Calu3 (cell line): ENCODE measurements around the gene HRK. TPM values are rescaled to one million over a fixed set of nuclear protein-coding genes. Genes with fewer than 3 reads are reported as not detected.

ENCODE experiments used
- BruUV-seq: library from RNA; stranded (reverse); fragments of 400-500 nt; replicated peaks from 2 replicates; lab custom pipeline; 2021; lab: Mats Ljungman, UMichigan
- CTCF ChIA-PET: fragments of 300-600 bp; sonication (Branson Sonifier 250); formaldehyde crosslinking; loops from one replicate; lab custom pipeline; 2022; ENCODE audit warnings: antibody characterized with exemption; lab: Charles Lee
- DNase-seq: peaks from one replicate; pipeline ENCODE4 v3.0.0; 2022
- H3K27ac Mint-ChIP-seq: one replicate; pipeline ENCODE4 v1.8.0; 2022; ENCODE audit warnings: mixed read lengths; ENCODE audit not compliant: unreplicated experiment
- H3K27me3 Mint-ChIP-seq: one replicate; pipeline ENCODE4 v1.8.0; 2022; ENCODE audit warnings: mixed read lengths; ENCODE audit not compliant: unreplicated experiment
- H3K36me3 Mint-ChIP-seq: one replicate; pipeline ENCODE4 v1.8.0; 2022; ENCODE audit warnings: mild to moderate bottlenecking, moderate library complexity, mixed read lengths; ENCODE audit not compliant: insufficient read depth, unreplicated experiment
- H3K4me1 Mint-ChIP-seq: one replicate; pipeline ENCODE4 v1.8.0; 2022; ENCODE audit warnings: mild to moderate bottlenecking, low read depth, mixed read lengths; ENCODE audit not compliant: unreplicated experiment
- H3K4me3 Mint-ChIP-seq: one replicate; pipeline ENCODE4 v1.8.0; 2022; ENCODE audit warnings: mild to moderate bottlenecking, low read depth, moderate library complexity, mixed read lengths; ENCODE audit not compliant: unreplicated experiment
- H3K9me3 Mint-ChIP-seq: one replicate; pipeline ENCODE4 v1.8.0; 2022; ENCODE audit warnings: low read depth, mixed read lengths; ENCODE audit not compliant: unreplicated experiment
- CTCF ChIP-seq: fragments of 200-600 bp; IDR thresholded peaks from one replicate; pipeline ENCODE4 v1.8.0; 2022; ENCODE audit warnings: antibody characterized with exemption; ENCODE audit not compliant: unreplicated experiment
- intact Hi-C: fragments of 100-400 bp; cut with micrococcal nuclease; formaldehyde crosslinking; loops from one replicate; pipeline ENCODE4 v1.10.0; 2022; ENCODE audit not compliant: unreplicated experiment
- total RNA-seq: library from RNA; stranded (reverse); gene quantifications from 2 replicates; pipeline ENCODE4 v1.2.3, GENCODE V29; 2022

Gene HRK
- total RNA-seq, 1 experiment from 2014 or later, result not detected

- Mint-ChIP-seq H3K27me3 (no peaks in the 10 kb centered on the region), H3K4me1 (no peaks in the 10 kb centered on the region), H3K27ac (no peak overlapping the region), H3K4me3 (no peak overlapping the region), H3K36me3 (no peaks in the 10 kb centered on the region), H3K9me3 (no peaks in the 10 kb centered on the region)
- CTCF ChIA-PET, result interaction anchor here (0.6 to 0.7 kb wide), 3 partner anchors 11 to 1209 kb away, joined by 3 to 10 read pairs (median 4); no protein-coding TSS in a partner anchor
- intact Hi-C loops, result no loop called here
- no TSS peak for BruUV-seq
- DNase-seq, result no peak
- no peak for TF ChIP-seq CTCF
These were observed 74.3 kb downstream of the HRK start for GRCh38 chr12:116806845-116807440.

Other genes starting within 250 kb of the HRK start
- 62.1 and 87.4 TPM in 2 replicates for gene SPRING1, start 143.4 kb downstream of the HRK start, total RNA-seq
- 22.5 and 32.0 TPM in 2 replicates for gene RNFT2, start 143.1 kb downstream of the HRK start, total RNA-seq
- 18.1 and 18.2 TPM in 2 replicates for gene FBXW8, start 29.5 kb upstream of the HRK start, total RNA-seq
- gene TESC, start 218.0 kb upstream of the HRK start, total RNA-seq, result 647 and 669 TPM in 2 replicates